Trophoblast cell (in vitro differentiated cells and primary cell): ENCODE results near the gene HIPK2.

Experiments
- DNase-seq, 2 donors: peaks; one replicate each; pipeline ENCODE4 v3.0.0-alpha.2; 2016
- H2AFZ ChIP-seq: 2 replicates; pipeline ENCODE4 v1.6.1; 2013; ENCODE audit warnings: low read length, moderate library complexity, mild to moderate bottlenecking; ENCODE audit not compliant: insufficient read depth, poor library complexity
- H2AK5ac ChIP-seq: 2 replicates; pipeline ENCODE4 v1.6.1; 2013; ENCODE audit warnings: mild to moderate bottlenecking, low read length
- H2BK120ac ChIP-seq: 2 replicates; pipeline ENCODE4 v1.6.1; 2013; ENCODE audit warnings: low read length, mild to moderate bottlenecking, moderate library complexity; ENCODE audit not compliant: insufficient read depth, poor library complexity
- H2BK12ac ChIP-seq: 2 replicates; pipeline ENCODE4 v1.6.1; 2013; ENCODE audit warnings: mild to moderate bottlenecking, low read length, moderate library complexity
- H2BK5ac ChIP-seq: 2 replicates; pipeline ENCODE4 v1.6.1; 2013; ENCODE audit warnings: low read length, low read depth, moderate library complexity, mild to moderate bottlenecking; ENCODE audit not compliant: poor library complexity
- H3K14ac ChIP-seq: 2 replicates; pipeline ENCODE4 v1.6.1; 2013; ENCODE audit warnings: mild to moderate bottlenecking, low read length
- H3K18ac ChIP-seq: 2 replicates; pipeline ENCODE4 v1.6.1; 2013; ENCODE audit warnings: mild to moderate bottlenecking, low read length
- H3K23ac ChIP-seq: 2 replicates; pipeline ENCODE4 v1.6.1; 2013; ENCODE audit warnings: low read length
- H3K27ac ChIP-seq: 2 replicates; pipeline ENCODE4 v1.5.1; 2013; ENCODE audit warnings: low read depth, mild to moderate bottlenecking, inconsistent platforms, low read length, moderate library complexity
- H3K27me3 ChIP-seq: 2 replicates; pipeline ENCODE4 v1.6.1; 2013; ENCODE audit warnings: inconsistent platforms, mild to moderate bottlenecking, low read length, moderate library complexity; ENCODE audit not compliant: insufficient read depth
- H3K36me3 ChIP-seq, 2 experiments: 1 replicate in 1 of 2; 2 replicates in 1 of 2; pipeline ENCODE4 v1.6.1; 2013; ENCODE audit warnings: low read length in 2 of 2, mild to moderate bottlenecking in 2 of 2, moderate library complexity in 1 of 2; ENCODE audit not compliant: insufficient read depth in 2 of 2, control insufficient read depth in 1 of 2
- H3K4ac ChIP-seq: 2 replicates; pipeline ENCODE4 v1.6.1; 2013; ENCODE audit warnings: low read depth, mild to moderate bottlenecking, low read length, moderate library complexity
- H3K4me1 ChIP-seq, 2 experiments: 1 replicate in 1 of 2; 2 replicates in 1 of 2; pipeline ENCODE4 v1.6.1; 2013; ENCODE audit warnings: low read length in 2 of 2, mild to moderate bottlenecking in 2 of 2, moderate library complexity in 1 of 2; ENCODE audit not compliant: insufficient read depth in 2 of 2, control insufficient read depth in 1 of 2
- H3K4me2 ChIP-seq: 2 replicates; pipeline ENCODE4 v1.6.1; 2013; ENCODE audit warnings: inconsistent platforms, mild to moderate bottlenecking, low read length, moderate library complexity
- H3K4me3 ChIP-seq: 2 replicates; pipeline ENCODE4 v1.5.1; 2013; ENCODE audit warnings: mild to moderate bottlenecking, low read depth, low read length, inconsistent platforms
- H3K79me1 ChIP-seq: one replicate; pipeline ENCODE4 v1.6.1; 2013; ENCODE audit warnings: low read length
- H3K79me2 ChIP-seq: 2 replicates; pipeline ENCODE4 v1.6.1; 2013; ENCODE audit warnings: low read length, mild to moderate bottlenecking; ENCODE audit not compliant: control insufficient read depth, insufficient read depth, poor library complexity
- H3K9ac ChIP-seq: 2 replicates; pipeline ENCODE4 v1.6.1; 2013; ENCODE audit warnings: mild to moderate bottlenecking, low read length
- H3K9me3 ChIP-seq: 2 replicates; pipeline ENCODE4 v1.6.1; 2013; ENCODE audit warnings: low read depth, mild to moderate bottlenecking, control low read depth, inconsistent platforms, low read length; ENCODE audit not compliant: insufficient read depth
- H4K12ac ChIP-seq: 2 replicates; pipeline ENCODE4 v1.6.1; 2013; ENCODE audit warnings: low read depth, mild to moderate bottlenecking, low read length, moderate library complexity
- H4K8ac ChIP-seq: 2 replicates; pipeline ENCODE4 v1.6.1; 2013; ENCODE audit warnings: low read depth, mild to moderate bottlenecking, low read length, moderate library complexity
- H4K91ac ChIP-seq: one replicate; pipeline ENCODE4 v1.6.1; 2013; ENCODE audit warnings: low read depth, mild to moderate bottlenecking, low read length, moderate library complexity
- WGBS: extraction: QIAGEN DNeasy Blood & Tissue Kit; methylation state at CpG from one replicate; pipeline ENCODE4 v1.1.7; 2013; ENCODE audit warnings: missing lambda C conversion rate; ENCODE audit not compliant: insufficient read length, insufficient coverage; ENCODE audit errors: extremely low coverage; 5-methylcytosine and 5-hydroxymethylcytosine counted together

The HIPK2 gene

GRCh38 chr7:139594911-139595476, 182.8 kb downstream of the HIPK2 start:
- no peak overlapping the region for H3K4me2 ChIP-seq
- no peaks in the 10 kb centered on the region for H3K79me2 ChIP-seq
- no peak overlapping the region for H4K91ac ChIP-seq
- no peak overlapping the region for H3K27ac ChIP-seq
- no peak overlapping the region for H3K4me3 ChIP-seq
- H3K4ac ChIP-seq = no peak overlapping the region
- no peak overlapping the region for H3K9ac ChIP-seq
- no peaks in the 10 kb centered on the region for H3K4me1 ChIP-seq
- DNase-seq = peak in 1 of 2 donors; percentile 37
- no peak overlapping the region for H2AK5ac ChIP-seq
- no peak overlapping the region for H2BK120ac ChIP-seq
- peaks cover 3% of the 10 kb centered on the region for H3K9me3 ChIP-seq
- H3K23ac ChIP-seq = no peak overlapping the region
- H3K18ac ChIP-seq = no peak overlapping the region
- no peak overlapping the region for H4K12ac ChIP-seq
- no peak overlapping the region for H4K8ac ChIP-seq
- WGBS = no CpG with 5 or more reads among the region's 13 CpGs
- H3K14ac ChIP-seq = no peak overlapping the region
- H2BK12ac ChIP-seq = no peak overlapping the region
- no peaks in the 10 kb centered on the region for H3K79me1 ChIP-seq
- H2AFZ ChIP-seq = no peak overlapping the region
- no peaks in the 10 kb centered on the region for H3K27me3 ChIP-seq
- no peak overlapping the region for H2BK5ac ChIP-seq
- peaks cover 8 to 11% of the 10 kb centered on the region in 2 experiments for H3K36me3 ChIP-seq

GRCh38 chr7:139594090-139594489, 183.7 kb downstream of the HIPK2 start:
- no peak overlapping the region for H2BK12ac ChIP-seq
- H3K23ac ChIP-seq = no peak overlapping the region
- H3K36me3 ChIP-seq = peaks cover 8 to 11% of the 10 kb centered on the region in 2 experiments
- H3K4ac ChIP-seq = no peak overlapping the region
- H2AFZ ChIP-seq = no peak overlapping the region
- no peak overlapping the region for H3K14ac ChIP-seq
- H3K9ac ChIP-seq = no peak overlapping the region
- H2BK120ac ChIP-seq = no peak overlapping the region
- H3K4me3 ChIP-seq = no peak overlapping the region
- no peaks in the 10 kb centered on the region for H3K79me1 ChIP-seq
- no peak overlapping the region for H2BK5ac ChIP-seq
- no peak overlapping the region for H4K12ac ChIP-seq
- DNase-seq = no peak
- no peak overlapping the region for H4K91ac ChIP-seq
- H3K9me3 ChIP-seq = peaks cover 3% of the 10 kb centered on the region
- H4K8ac ChIP-seq = no peak overlapping the region
- H2AK5ac ChIP-seq = no peak overlapping the region
- H3K27ac ChIP-seq = no peak overlapping the region
- WGBS = no CpG with 5 or more reads among the region's 2 CpGs
- no peaks in the 10 kb centered on the region for H3K4me1 ChIP-seq
- H3K18ac ChIP-seq = no peak overlapping the region
- no peaks in the 10 kb centered on the region for H3K27me3 ChIP-seq
- no peaks in the 10 kb centered on the region for H3K79me2 ChIP-seq
- H3K4me2 ChIP-seq = no peak overlapping the region

- no peak overlapping the region for H3K4ac ChIP-seq
- no peak overlapping the region for H4K91ac ChIP-seq
- no peaks in the 10 kb centered on the region for H3K4me1 ChIP-seq
- WGBS = no CpG with 5 or more reads among the region's 4 CpGs
- no peak overlapping the region for H3K4me3 ChIP-seq
- no peaks in the 10 kb centered on the region for H3K79me2 ChIP-seq
- H4K12ac ChIP-seq = no peak overlapping the region
- H2AFZ ChIP-seq = no peak overlapping the region
- H3K36me3 ChIP-seq = peaks cover 8 to 11% of the 10 kb centered on the region in 2 experiments
- no peaks in the 10 kb centered on the region for H3K27me3 ChIP-seq
- no peaks in the 10 kb centered on the region for H3K79me1 ChIP-seq
- H3K4me2 ChIP-seq = no peak overlapping the region
- no peak overlapping the region for H2BK12ac ChIP-seq
- H2AK5ac ChIP-seq = no peak overlapping the region
- H3K9me3 ChIP-seq = peaks cover 3% of the 10 kb centered on the region
- H3K9ac ChIP-seq = no peak overlapping the region
- H2BK120ac ChIP-seq = no peak overlapping the region
- no peak overlapping the region for H3K23ac ChIP-seq
- no peak overlapping the region for H4K8ac ChIP-seq
- H3K27ac ChIP-seq = no peak overlapping the region
- no peak for DNase-seq
- H3K18ac ChIP-seq = no peak overlapping the region
- no peak overlapping the region for H3K14ac ChIP-seq
- H2BK5ac ChIP-seq = no peak overlapping the region
Observed at GRCh38 chr7:139592801-139593461, 184.9 kb downstream of the HIPK2 start.

DNA sequence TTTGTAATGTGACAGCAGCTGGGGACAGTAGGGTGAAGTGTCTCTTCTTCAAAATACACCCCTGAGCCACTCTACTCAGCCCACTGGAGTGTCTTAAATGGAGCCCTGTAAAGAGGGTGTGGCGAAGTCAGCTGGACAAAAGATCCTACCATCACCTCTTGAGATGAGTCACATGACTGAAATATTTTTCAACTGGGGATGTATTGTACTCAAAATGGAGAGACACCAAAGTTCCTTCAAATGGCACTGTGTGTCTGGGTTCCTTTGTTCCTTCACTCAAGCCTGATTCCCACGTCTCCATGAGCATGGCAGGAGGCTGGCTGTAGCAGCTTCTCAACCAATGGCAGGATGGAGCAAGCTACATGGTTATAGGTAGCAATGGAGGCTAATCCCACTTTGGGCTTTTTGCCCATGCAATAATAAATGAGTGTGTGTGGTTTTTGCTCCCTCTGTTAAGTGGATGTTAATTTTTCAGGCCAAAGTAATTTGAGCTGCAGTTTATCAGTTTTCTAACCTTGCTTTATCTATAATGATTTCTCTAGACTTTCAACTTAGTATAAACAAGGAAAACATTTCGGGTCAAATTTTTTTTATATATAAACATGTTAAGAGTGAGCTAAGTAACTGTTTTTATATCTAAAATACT, 186.1 kb downstream of the HIPK2 start:
- no peak overlapping the region for H4K12ac ChIP-seq
- H3K18ac ChIP-seq = no peak overlapping the region
- no peak overlapping the region for H3K27ac ChIP-seq
- H3K27me3 ChIP-seq = no peaks in the 10 kb centered on the region
- H3K79me1 ChIP-seq = no peaks in the 10 kb centered on the region
- no peak overlapping the region for H2BK5ac ChIP-seq
- peaks cover 8 to 11% of the 10 kb centered on the region in 2 experiments for H3K36me3 ChIP-seq
- no peak for DNase-seq
- no peaks in the 10 kb centered on the region for H3K4me1 ChIP-seq
- H3K4ac ChIP-seq = no peak overlapping the region
- H3K4me3 ChIP-seq = no peak overlapping the region
- no peak overlapping the region for H4K8ac ChIP-seq
- H2BK120ac ChIP-seq = no peak overlapping the region
- no peaks in the 10 kb centered on the region for H3K79me2 ChIP-seq
- no peak overlapping the region for H3K4me2 ChIP-seq
- WGBS = no CpG with 5 or more reads among the region's 3 CpGs
- peaks cover 3% of the 10 kb centered on the region for H3K9me3 ChIP-seq
- H4K91ac ChIP-seq = no peak overlapping the region
- no peak overlapping the region for H3K14ac ChIP-seq
- no peak overlapping the region for H3K23ac ChIP-seq
- no peak overlapping the region for H2AFZ ChIP-seq
- H2AK5ac ChIP-seq = no peak overlapping the region
- no peak overlapping the region for H3K9ac ChIP-seq
- H2BK12ac ChIP-seq = no peak overlapping the region
